Psoas muscle (tissue), 8 donors: ENCODE results near the gene OSTM1. TPM values are rescaled to one million over a fixed set of nuclear protein-coding genes. Genes with fewer than 3 reads are reported as not detected.
"Not testable (repeated sequence)": the region's sequence is repeated elsewhere in the genome, so short reads cannot be mapped to it uniquely, and the experiment has no call there.

Experiments used
- ATAC-seq, 4 donors: fragments of 200-7000 bp; cut with Tn5 transposase; one replicate each; pipeline ENCODE4 v1.9.1; 2020; ENCODE audit warnings: moderate library complexity in 3 of 4, mild to moderate bottlenecking in 2 of 4
- DNase-seq, 2 donors: peaks; one replicate each; pipeline ENCODE4 v3.0.0-alpha.2; 2020
- H3K27ac ChIP-seq: fragments of 200-600 bp; one replicate; pipeline ENCODE4 v1.8.0; 2022
- H3K27me3 ChIP-seq, 3 donors: fragments of 200-600 bp in 1 of 3; one replicate each; pipeline versions ENCODE4 v1.6.1 to v1.8.0; 2013 to 2022; ENCODE audit warnings: low read length in 2 of 3, mild to moderate bottlenecking in 2 of 3, moderate library complexity in 1 of 3; ENCODE audit not compliant: insufficient read depth in 3 of 3
- H3K36me3 ChIP-seq, 2 donors: fragments of 200-600 bp in 1 of 2; one replicate each; pipeline versions ENCODE4 v1.6.1 to v1.8.0; 2013 to 2022; ENCODE audit warnings: low read depth in 1 of 2, mild to moderate bottlenecking in 1 of 2, moderate library complexity in 1 of 2; ENCODE audit not compliant: insufficient read depth in 1 of 2
- H3K4me1 ChIP-seq: fragments of 200-600 bp; one replicate; pipeline ENCODE4 v1.8.0; 2022
- H3K4me3 ChIP-seq: fragments of 200-600 bp; one replicate; pipeline ENCODE4 v1.8.0; 2022; ENCODE audit warnings: mild to moderate bottlenecking
- H3K9me3 ChIP-seq: fragments of 200-600 bp; one replicate; pipeline ENCODE4 v1.8.0; 2022
- WGBS, 3 donors: extraction: QIAGEN DNeasy Blood & Tissue Kit; methylation state at CpG; one replicate each; pipeline versions ENCODE4 v1.1.6 to v1.1.7; 2013; 5-methylcytosine and 5-hydroxymethylcytosine counted together
- intact Hi-C, 2 donors: fragments of 100-400 bp; cut with DNase I; formaldehyde crosslinking; loops; one replicate each; pipeline versions ENCODE4 v1.11.0 to v1.14.2; 2022
- polyA plus RNA-seq, 3 donors: library from polyadenylated mRNA; stranded (reverse); fragments of 200-250 nt; gene quantifications; one replicate each; pipeline ENCODE4 v1.2.3, GENCODE V29; 2013
- total RNA-seq, 4 donors: library from RNA; stranded (reverse); fragmentation: NEBNext Ultra II Directional in 2 of 4; extraction: Animal tissue kit (Norgen Biotek cat#: 25700) in 2 of 4; gene quantifications; one replicate each; pipeline versions ENCODE4 v1.2.1 to v1.2.4, GENCODE V29; 2021 to 2023
- TF ChIP-seq, protein P1 (sequence below): fragments of 200-600 bp; IDR thresholded peaks from one replicate; pipeline ENCODE4 v1.8.0; 2022; ENCODE audit warnings: antibody characterized with exemption
- donor health status: healthy with polysubstance abuse.
- donor health status: DM: no; HTN: no; CAD: no; lungs with moderate emphysema.
- donor health status: Bipolar disorder and iron deficiency.
- donor health status: healthy.
- donor health status: DM: yes; HTN: yes; CAD: no.
- donor health status: DM: no; HTN: no; CAD: no.
- donor health status: DM: no; HTN: no; CAD: no.
- donor health status: DM: yes; HTN: yes; CAD: no.

Gene OSTM1
- total and polyA plus RNA-seq, 7 donors = 15.6 to 29.8 (median 23.0) TPM

DNA sequence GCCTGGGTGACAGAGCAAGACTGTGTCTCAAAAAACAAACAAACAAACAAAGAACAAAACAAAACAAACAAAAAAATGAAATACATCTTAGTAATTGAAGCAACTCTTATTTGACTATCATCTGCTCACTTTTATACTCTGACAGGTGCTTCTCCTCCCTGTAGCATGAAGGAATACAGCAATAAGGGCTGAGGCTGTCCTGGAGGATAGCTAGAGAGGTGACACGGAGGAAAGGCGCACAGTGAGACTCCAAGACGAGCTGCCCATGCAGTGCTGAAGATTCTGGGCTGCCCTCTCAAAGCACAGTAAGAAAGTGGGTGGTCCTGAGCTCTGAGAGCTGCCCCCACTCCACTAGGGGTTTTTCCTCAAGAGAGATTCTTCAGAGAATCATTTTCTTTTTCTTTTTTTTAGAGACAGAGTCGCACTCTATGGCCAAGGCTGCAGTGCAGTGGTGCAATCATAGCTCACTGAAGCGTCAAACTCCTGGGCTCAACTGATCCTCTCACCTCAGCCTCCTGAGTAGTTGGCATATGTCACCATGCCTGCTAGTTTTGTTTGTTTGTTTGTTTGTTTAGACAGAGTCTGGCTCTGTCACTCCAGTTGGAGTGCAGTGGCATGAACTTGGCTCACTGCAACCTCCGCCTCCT, 50.0 kb downstream of the OSTM1 start:
- Histone ChIP-seq H3K9me3 (no peaks in the 10 kb centered on the region), H3K27me3 (no peaks in the 10 kb centered on the region), H3K36me3 (no peaks in the 10 kb centered on the region), H3K4me1 (no peaks in the 10 kb centered on the region), H3K27ac (no peak overlapping the region), H3K4me3 (no peak overlapping the region)
- ATAC-seq (no peak), DNase-seq (no peak)
- TF ChIP-seq, protein P1, sequence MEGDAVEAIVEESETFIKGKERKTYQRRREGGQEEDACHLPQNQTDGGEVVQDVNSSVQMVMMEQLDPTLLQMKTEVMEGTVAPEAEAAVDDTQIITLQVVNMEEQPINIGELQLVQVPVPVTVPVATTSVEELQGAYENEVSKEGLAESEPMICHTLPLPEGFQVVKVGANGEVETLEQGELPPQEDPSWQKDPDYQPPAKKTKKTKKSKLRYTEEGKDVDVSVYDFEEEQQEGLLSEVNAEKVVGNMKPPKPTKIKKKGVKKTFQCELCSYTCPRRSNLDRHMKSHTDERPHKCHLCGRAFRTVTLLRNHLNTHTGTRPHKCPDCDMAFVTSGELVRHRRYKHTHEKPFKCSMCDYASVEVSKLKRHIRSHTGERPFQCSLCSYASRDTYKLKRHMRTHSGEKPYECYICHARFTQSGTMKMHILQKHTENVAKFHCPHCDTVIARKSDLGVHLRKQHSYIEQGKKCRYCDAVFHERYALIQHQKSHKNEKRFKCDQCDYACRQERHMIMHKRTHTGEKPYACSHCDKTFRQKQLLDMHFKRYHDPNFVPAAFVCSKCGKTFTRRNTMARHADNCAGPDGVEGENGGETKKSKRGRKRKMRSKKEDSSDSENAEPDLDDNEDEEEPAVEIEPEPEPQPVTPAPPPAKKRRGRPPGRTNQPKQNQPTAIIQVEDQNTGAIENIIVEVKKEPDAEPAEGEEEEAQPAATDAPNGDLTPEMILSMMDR = no peak
- WGBS, 3 donors = 89 to 93% (median 91%) methylated on average over 6 of the region's 6 CpGs
- intact Hi-C loops = no loop called here

DNA sequence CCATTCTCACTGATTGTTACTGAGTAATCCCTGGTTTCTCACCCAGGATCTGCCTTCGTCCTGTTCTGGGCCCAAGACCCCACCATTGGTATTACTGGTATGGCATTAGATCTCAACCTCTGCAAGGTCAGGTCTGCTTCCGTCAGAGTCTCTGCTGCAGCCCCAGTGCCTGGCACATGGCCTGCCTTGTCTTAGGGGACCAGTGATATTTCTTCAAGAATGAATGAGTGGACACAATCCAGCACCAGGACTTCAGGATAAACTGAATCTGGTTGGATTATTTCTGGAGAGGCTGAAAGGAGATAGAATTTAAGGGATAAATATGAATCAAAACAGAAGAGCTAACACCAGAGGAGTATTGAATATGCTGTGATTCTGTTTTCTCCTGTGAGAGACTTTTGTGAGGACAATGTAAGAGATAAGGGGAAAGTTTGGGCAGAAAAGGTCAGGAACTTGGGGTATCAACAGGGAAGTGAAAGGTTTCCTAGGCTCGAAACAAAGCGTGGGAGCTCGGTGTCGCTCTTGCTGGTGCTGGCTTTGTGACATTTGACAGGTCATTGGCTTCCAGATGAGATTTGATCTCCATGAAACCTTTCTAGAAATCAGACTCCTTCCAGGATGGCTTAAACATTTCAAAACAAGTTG, 53.9 kb downstream of the OSTM1 start:
- 56 to 85% (median 66%) methylated on average over 6 of the region's 6 CpGs for WGBS, 3 donors
- intact Hi-C loops = no loop called here
- H3K27ac ChIP-seq = no peak overlapping the region
- no peak overlapping the region for H3K4me3 ChIP-seq
- no peaks in the 10 kb centered on the region for H3K36me3 ChIP-seq
- no peak for DNase-seq
- TF ChIP-seq, protein P1 = no peak
- no peaks in the 10 kb centered on the region for H3K9me3 ChIP-seq
- H3K27me3 ChIP-seq = no peaks in the 10 kb centered on the region
- ATAC-seq = no peak
- no peaks in the 10 kb centered on the region for H3K4me1 ChIP-seq

DNA sequence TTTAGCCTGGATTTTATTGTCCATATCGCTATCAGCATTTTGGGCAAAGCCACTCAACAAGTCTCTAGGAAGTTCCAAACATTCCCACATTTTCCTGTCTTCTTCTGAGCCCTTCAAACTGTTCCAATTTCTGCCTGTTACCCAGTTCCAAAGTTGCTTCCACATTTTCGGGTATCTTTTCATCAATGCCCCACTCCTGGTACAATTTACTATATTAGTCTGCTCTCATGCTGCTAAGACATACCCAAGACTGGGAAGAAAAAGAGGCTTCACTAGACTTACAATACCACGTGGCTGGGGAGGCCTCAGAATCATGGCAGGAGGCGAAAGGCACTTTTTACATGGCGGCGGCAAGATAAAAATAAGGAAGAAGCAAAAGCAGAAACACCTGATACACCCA, 58.3 kb downstream of the OSTM1 start:
- H3K4me1 ChIP-seq, H3K9me3 ChIP-seq, H3K27me3 ChIP-seq, intact Hi-C loops, H3K27ac ChIP-seq, H3K36me3 ChIP-seq, DNase-seq, ATAC-seq, H3K4me3 ChIP-seq: not testable (repeated sequence)
- 90 to 93% (median 91%) methylated on average over 6 of the region's 6 CpGs for WGBS, 3 donors

DNA sequence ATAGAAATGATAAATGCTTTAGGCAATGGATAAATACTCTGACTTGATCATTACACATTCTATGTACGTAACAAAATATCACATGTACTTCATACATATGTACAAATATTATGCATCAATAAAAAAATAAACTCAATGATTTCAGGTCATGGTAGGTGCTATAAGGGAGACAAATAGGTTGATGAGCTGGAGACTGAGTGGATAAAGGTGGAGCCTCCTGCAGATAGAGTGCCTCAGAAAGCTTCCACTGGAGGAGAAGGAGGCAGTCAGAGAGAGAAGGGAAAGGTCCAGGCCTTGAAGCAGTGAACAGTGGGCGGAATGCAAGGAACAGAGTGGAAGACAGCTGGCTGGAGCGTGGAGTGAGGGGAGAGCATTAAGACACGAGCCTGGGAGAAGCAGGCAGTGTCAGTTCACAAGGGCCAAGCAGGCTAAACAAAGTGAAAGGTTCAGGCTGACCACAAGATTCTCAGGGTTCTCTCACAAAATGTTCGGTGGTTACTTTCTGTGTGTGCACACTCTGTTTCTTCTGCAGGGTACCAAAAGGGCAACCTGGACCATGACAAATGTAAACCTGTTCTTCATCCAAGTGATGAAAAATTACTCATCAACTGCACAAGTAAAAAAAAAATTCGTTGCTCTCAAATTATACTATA, 60.6 kb downstream of the OSTM1 start:
- intact Hi-C loops = no loop called here
- 56 to 70% (median 67%) methylated on average over 6 of the region's 6 CpGs for WGBS, 3 donors
- Histone ChIP-seq H3K4me3 (no peak overlapping the region), H3K9me3 (no peaks in the 10 kb centered on the region), H3K27ac (no peak overlapping the region), H3K27me3 (no peaks in the 10 kb centered on the region), H3K36me3 (no peaks in the 10 kb centered on the region), H3K4me1 (no peaks in the 10 kb centered on the region)
- TF ChIP-seq, protein P1 = no peak
- no peak for DNase-seq
- ATAC-seq = no peak

DNA sequence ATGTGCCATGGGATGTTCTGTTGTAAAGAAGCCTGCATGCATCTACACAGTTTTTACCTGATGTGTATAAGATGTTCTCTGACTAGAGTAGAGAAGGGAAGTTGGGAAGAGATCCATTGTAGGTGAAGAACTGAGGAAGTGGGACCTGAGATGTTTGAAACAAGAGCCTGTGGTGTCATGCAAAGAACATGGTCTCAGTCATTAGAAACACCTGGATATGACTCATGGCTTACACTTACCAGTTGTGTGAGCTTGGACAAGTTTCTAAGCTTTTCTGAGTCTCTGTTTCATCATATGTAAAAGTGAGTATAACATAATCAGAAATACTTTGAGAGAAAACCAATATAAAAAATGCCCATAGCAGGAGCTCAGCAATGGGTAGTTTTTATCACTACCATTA, 64.6 kb downstream of the OSTM1 start:
- intact Hi-C loops = no loop called here
- Histone ChIP-seq H3K27me3 (no peaks in the 10 kb centered on the region), H3K4me1 (no peaks in the 10 kb centered on the region), H3K9me3 (no peaks in the 10 kb centered on the region), H3K4me3 (no peak overlapping the region), H3K36me3 (no peaks in the 10 kb centered on the region), H3K27ac (no peak overlapping the region)
- no peak for DNase-seq
- ATAC-seq = no peak
- TF ChIP-seq, protein P1 = no peak

DNA sequence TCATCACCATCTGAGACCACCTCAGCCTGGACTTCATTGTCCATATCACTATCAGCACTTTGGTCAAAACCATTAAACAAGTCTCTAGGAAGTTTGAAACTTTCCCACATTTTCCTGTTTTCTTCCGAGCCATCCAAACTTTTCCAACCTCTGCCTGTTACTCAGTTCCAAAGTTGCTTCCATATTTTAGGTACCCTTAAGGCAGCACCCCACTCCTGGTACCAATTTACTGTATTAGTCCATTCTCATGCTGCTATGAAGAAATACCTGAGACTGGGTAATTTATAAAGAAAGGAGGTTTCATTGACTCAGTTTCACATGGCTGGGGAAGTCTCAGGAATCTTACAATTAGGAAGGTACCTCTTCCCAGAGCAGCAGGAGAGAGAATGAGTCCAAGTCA, 65.3 kb downstream of the OSTM1 start:
- H3K4me1 ChIP-seq, H3K4me3 ChIP-seq, ATAC-seq, H3K27ac ChIP-seq, H3K9me3 ChIP-seq, H3K36me3 ChIP-seq, intact Hi-C loops, DNase-seq, H3K27me3 ChIP-seq: not testable (repeated sequence)
- WGBS, 3 donors = 88 to 94% (median 89%) methylated on average over 1 of the region's 1 CpG
